ENCODE measurements around the gene MTCP1. TPM values are rescaled to one million over a fixed set of nuclear protein-coding genes. Genes with fewer than 3 reads are reported as not detected.

MTCP1 gene
- polyA plus RNA-seq, 3 donors, result 18.8 to 26.2 (median 18.9) TPM

DNA sequence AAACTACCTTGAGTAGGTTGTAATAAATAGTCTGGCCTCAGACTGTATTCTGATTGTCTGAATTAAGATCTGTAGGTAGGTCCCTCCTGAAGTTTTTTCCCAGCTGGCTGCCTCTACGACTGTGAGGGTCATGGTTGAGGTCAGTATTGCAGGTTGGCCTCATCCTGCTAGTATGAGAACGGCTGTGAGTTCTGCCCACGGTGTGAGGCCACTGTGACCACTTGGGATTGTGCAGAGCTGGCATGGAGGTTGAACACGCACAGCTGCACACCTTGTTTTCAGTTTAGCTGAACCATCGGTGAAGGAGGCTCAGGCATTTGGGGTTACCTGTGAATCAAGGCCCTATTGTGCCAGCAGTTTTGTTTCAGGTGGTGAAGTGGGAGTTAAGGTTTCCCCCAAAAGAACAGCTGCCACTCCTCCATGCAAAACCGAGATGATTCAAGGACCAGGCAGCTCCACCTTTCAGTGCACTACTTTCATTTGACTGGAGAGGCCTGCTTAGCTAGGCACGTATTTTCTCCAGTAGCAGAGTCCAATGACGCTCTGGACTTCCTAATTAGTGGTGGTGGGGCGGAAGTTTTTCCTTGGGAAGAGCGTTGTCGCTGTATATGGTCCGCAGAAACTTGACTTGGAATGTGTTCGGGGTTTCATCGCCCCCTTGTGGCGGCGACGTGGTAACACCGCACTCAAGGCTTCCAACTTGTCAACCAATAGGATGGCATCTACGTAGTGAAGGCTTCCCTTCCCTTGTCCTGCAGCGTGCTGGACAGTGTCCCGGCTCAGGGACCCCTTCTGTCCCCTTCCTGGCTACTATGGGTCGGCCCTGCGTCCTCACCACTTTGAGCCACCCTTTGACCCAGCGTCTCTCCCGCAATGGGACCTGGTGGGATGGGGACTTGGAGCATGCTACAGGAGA, 13.8 kb downstream of the MTCP1 start:
- peak in 9 of 11 donors; percentile 53 to 70 (median 59) for DNase-seq (ENCODE audit: extremely low read depth in 1 of 11, low read depth in 9 of 11, low spot score in 4 of 11)

DNA sequence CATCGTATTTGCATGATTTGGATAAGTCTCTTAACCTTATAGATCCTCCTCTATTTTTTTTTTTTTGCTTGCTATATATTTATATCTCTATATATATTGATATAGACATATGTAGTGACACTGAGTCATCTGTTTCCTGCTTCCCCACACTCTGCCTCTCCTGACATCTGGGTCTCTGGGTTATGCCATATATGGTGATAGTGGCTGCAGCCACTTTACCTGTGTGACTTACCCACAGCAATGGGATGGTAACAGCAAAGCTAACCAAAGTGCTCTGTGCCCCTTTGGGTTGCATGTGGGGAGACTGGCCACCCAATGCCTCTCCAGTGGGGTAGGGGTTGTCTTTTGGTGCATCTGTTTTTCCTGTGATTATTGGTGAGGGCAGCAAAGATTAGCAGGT, 14.5 kb downstream of the MTCP1 start:
- no peak for DNase-seq (ENCODE audit: extremely low read depth in 1 of 11, low read depth in 9 of 11, low spot score in 4 of 11)

DNA sequence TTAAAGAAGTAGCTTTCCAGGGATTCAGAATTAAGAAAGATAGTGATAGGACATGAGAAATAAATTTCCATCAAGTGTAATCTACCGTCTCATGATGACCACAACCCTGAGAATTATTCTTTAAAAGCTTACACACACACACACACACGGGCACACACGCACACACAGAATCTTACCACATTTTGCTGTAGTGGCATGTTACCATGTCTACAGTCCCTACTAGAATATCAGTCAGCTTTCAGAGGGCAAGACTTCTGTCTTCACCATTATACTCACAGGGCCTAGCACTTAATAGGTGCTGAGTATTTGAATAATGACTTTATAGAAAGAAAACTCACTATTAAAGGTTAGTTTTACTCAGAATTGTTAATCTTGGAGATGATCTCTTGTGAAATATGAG, 15.4 kb downstream of the MTCP1 start:
- no peak for DNase-seq (ENCODE audit: extremely low read depth in 1 of 11, low read depth in 9 of 11, low spot score in 4 of 11)

DNA sequence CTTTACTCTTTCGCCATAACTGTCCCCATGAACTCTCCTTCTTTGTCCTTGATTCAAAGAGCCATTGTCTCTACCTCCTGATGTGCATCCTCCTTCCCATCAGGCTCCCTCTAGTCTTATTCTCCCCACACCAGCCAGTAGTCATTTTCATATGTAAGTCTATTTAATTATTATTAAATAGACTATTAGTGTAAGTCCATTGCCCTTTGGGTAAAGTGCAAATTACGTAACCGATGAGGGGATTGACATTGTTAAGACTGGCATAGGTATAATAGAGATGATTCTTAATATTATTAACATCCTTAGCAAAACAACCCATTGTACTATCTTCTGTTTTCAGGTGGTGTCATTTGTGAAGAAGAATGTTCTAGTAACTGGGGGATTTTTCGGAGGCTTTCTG, 16.7 kb downstream of the MTCP1 start:
- no peak for DNase-seq (ENCODE audit: extremely low read depth in 1 of 11, low read depth in 9 of 11, low spot score in 4 of 11)

DNA sequence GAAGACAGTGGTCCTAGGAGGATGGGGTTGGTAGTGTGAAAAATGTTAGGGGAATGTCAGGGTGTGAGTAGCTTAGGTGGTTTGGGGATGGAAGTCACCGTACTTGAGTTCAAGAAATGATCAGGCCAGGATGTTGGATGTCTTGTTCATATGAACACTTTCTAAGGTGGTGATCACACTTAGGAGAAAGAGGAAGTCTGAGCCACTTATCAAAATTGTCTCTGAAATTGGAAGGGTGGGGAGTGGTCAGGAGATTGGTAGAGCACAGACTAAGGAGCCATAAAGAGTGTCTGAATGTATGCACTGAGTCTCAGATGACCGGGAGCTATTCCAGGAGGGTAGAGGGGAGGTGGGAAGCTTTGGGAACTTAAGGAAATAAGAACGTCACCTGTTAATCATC, 17.3 kb downstream of the MTCP1 start:
- DNase-seq (ENCODE audit: extremely low read depth in 1 of 11, low read depth in 9 of 11, low spot score in 4 of 11), result no peak

DNA sequence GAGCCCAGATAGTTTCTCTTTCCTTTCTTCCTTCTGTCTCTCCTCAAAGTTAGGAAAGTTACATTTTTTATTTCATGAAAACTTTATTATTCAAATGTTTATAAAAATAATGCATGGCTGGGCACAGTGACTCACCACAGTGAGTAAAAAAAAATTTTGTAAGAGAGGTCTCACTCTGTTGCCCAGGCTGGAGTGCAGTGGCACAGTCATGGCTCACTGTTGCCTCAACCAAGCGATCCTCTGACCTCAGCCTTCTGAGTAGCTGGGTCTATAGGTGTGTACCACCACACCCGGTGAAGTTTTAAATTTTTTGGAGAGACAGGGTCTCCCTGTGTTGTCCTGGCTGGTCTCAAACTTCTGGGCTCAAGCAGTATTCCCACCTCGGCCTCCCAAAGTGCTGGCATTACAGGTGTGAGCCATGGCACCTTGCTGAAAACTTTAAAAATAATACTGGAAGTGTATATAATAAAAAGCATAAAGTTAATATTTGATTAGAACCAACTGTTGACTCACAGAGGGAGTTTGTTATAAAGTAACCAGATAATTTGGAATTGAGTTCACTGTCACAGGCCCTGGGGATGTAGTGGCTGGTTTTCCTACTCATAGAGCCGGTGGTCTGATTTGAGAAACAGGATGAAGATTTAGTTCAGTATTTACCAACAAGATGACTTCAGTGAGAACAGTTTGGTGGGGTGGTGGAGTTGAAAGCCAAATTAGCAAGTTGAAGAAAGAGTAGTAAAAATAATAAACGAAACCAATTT, 18.0 kb downstream of the MTCP1 start:
- DNase-seq (ENCODE audit: extremely low read depth in 1 of 11, low read depth in 9 of 11, low spot score in 4 of 11), result no peak

DNA sequence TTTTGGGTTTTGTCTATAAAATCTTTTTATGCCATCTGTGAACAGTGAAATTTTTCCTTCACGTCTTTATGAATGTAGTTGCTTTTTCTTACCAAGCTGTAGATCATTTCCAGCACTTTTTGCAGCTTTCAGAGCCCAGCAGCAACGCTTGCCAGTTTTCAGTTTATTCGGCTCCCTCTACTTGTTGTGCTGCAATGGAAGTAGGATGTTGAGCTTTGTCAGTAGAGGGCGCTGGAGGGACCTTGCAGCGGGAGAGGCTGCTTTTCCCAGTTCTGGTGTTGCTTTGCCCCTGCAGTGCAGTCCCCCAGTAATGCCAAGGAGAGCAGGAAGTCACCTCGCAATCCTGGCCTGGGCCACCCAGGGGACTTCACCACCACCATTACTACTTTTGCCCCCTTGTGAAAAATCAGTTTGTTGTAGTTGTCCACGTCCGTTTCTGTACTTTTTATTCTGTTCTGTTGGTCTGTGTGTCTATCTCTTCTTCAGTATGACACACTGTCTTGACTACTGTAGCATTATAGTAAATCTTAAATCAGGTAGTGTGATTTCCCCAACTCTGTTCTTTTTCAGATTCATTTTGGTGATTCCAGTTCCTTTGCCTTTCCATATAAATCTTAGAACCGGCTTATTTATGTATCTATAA, 21.8 kb downstream of the MTCP1 start:
- no peak for DNase-seq (ENCODE audit: extremely low read depth in 1 of 11, low read depth in 9 of 11, low spot score in 4 of 11)

DNA sequence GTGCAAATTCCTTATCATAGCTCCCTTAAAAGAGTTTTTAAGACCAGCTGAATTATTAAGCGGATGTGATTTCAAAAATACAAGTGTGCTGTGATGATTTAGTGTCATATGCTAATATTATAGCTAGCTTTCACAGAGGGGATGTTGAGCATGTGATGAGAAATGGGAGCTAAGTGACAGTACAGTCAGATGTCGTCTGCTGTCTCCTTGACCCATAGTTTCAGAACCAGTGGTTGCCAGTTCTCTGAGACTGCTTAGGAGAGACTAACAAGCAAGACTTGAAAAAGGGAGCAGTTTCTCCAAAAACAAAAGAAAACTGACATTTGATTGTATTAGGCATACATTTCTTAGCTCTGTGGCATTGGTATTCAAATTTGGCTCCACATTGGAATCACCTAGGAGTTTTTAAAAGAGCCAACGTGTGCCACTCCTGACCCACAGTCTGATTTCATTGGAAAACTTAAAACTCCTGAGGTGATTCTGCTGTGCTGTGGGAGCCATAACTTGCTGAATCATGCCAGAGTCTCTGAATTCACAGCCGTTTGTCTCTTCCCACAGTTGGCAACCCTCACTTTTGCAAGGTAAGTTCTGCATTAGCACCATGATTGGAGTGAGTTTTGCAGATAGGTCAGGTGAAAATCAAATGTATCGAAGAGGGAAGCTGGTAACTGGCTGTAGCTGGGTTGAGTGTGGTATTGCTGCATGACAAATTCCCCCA, 24.0 kb downstream of the MTCP1 start:
- no peak for DNase-seq (ENCODE audit: extremely low read depth in 1 of 11, low read depth in 9 of 11, low spot score in 4 of 11)

DNA sequence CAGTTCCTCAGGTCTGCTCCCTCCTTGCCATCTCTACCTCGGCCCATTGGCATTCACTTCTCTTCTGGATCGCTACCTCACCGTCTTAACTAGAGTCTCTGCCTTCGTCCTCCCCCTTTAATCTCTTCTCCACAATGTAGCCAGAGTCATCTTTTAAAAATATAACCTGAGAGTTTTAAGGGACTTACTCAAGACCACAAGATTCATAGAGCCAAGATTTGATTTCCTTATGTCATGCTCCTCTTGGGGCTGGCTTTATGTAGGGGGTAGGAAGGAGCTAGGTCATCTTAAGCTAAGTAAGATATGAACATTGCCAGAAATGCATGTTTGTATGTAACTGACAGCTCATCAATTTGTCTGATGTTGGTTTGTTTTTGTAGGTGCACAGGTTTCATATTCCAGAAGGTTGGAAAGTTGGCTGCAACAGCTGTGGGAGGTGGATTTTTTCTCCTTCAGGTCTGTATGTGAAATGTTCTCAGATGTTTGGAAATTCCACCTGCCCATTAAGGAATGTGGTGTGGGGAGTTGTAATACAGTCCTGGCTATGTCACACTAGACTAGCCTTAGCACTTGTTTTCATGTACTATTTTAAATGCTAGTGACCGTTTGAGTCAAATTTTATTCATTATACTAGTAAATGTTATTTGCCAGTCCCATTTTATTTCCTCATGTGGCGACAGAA, 24.7 kb downstream of the MTCP1 start:
- DNase-seq (ENCODE audit: extremely low read depth in 1 of 11, low read depth in 9 of 11, low spot score in 4 of 11), result no peak

DNA sequence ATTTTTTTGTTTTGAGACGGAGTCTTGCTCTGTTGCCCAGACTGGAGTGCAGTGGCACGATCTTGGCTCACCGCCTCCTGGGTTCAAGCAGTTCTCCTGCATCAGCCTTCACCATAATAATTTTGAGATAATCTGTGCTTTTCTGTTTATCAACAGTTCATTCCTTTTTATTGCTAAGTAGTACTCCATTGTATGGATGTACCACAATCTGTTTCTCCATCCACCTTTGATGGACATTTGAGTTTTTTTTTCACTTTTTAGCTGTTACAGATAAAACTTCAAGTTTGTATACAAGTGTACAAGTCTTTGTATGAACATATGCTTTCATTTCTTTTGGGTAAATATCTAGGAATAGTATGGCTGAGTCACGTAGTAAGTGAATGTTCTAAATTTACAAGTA, 35.2 kb downstream of the MTCP1 start:
- no peak for DNase-seq (ENCODE audit: extremely low read depth in 1 of 11, low read depth in 9 of 11, low spot score in 4 of 11)

DNA sequence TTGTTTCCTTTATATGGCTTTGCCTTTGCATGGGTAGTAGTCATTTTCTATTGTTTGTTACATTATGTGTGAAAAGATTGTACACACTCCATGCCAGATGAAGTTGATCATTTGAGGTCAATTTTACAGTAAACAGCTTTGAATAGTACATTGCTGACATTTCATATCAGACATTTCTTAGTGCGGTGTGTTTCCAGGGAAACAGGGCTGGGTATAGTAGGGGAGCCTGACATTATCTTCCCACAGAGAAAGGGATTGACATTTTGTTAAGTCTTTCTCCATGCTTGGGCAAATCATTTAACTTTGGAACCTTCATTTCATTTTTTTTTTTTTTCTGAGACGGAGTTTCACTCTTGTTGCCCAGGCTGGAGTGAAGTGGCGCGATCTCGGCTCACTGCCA, 39.3 kb downstream of the MTCP1 start:
- no peak for DNase-seq (ENCODE audit: extremely low read depth in 1 of 11, low read depth in 9 of 11, low spot score in 4 of 11)

DNA sequence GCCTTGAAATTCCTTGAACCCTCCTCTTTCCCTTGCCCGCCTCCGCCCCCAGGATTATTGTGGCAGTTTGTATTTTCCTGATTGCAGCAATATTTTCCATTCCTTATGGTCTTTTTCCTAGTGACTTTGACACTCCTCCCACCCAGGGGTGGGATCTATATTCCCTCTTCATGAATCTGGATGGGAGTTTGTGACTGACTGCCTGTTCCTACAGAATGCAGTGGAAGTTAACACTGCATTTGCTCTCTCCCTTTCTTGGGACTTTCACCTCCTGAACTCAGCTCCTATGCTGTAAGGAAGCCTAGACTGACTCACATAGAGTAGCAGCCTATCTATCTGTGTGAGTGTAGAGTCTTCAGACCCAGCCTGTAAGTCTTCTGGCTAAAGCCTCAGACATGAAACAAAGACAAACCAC, 42.1 kb downstream of the MTCP1 start:
- DNase-seq (ENCODE audit: extremely low read depth in 1 of 11, low read depth in 9 of 11, low spot score in 4 of 11), result no peak

DNA sequence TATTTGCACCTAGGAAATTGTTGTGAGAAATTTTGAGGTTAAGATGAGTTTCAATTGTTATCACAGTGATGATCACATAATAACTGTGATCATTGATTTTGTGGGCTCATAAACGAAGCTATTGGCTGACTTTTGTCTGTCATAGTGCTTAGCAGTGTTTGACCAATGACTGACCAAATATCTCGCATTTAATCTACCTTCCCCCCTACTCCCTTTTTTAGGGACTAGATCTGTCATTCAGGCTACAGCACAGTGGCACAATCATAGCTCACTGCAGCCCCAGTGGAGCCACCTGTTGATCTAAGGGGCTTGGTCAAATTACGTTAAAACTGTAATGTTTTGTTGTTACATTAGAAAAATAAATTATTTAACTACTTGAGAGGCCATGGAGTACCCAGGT, 42.8 kb downstream of the MTCP1 start:
- no peak for DNase-seq (ENCODE audit: extremely low read depth in 1 of 11, low read depth in 9 of 11, low spot score in 4 of 11)

DNA sequence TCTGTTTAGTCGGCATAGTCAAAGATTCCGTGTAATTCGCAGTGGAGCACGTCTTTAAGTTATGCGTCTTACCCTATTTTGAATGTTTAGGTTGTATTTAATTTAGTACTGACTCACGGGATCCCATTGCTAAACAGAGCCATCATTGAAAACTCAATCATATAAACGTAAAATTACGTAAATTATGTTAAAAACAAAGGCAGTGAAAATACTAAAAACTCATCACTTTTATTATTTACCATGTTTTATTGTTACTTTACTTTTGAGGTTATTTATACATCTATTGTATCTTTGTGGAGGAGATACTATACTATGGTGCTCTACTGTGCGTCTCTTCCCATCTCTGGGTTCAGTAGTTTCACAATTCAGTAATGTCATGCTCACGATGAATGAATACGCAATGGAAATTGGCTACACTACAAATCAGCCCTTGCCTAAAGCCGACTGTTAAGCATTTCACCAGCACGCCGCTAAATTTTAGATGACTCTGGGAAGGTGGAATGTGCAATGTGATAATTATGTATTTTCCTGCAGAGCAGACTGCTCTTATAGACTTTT, 43.3 kb downstream of the MTCP1 start:
- DNase-seq (ENCODE audit: extremely low read depth in 1 of 11, low read depth in 9 of 11, low spot score in 4 of 11), result peak in 5 of 11 donors; percentile 18 to 31 (median 27)

DNA sequence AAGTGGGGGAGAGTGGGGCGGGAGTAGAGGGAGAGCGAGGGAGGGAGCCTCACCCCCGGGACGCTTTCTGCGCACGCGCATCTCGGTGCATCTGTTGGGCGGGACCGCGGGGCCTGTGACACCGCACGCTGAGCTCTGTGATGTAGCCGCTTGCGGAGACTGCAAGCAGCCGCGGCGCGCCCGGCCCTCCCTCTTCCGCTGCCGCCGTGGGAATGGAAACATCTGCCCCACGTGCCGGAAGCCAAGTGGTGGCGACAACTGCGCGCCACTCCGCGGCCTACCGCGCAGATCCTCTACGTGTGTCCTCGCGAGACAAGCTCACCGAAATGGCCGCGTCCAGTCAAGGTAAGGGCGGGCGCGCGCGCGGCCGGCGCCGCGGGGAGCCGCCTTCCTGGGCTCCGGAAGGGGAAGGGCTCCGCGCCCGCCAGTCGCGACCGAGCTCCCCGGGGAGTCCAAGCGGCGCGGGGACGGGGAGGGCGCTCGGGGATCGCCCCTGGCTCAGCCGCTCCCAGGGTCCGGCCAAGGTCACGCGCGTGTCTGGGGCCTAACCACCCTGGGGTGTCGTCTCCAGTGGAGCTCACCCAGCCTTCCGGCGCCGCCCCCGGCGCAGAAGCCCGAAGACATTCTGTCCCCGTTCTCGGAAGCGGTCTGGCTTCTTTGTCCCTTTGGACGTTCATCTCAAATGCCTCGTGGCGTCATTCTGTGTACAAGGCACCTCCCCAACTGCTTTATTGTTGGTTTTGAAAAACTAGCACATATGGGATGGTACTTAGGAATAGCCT, 44.0 kb downstream of the MTCP1 start, which contains the start of gene FUNDC2:
FUNDC2 (plus strand) TSS at position 118 of the 782 bp plus-strand sequence; CDS start at position 213, 95 bp downstream.
- peak; percentile 49 to 89 (median 86) for DNase-seq (ENCODE audit: extremely low read depth in 1 of 11, low read depth in 9 of 11, low spot score in 4 of 11)

DNA sequence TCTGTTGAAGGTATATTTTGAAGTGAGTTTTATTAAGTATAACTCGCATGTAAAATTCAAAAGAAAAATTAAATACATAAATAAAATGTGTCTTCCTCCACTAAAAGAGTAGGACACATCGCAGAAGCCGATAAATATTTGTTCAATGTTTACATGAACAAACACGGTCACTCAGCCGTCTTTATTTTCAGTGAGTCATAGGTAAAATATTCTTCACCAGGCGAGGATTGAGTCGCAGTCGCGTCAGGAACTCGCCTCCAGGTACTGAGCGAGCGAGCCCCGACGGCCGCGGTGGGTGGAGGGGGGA, 44.6 kb downstream of the MTCP1 start:
- DNase-seq (ENCODE audit: extremely low read depth in 1 of 11, low read depth in 9 of 11, low spot score in 4 of 11), result no peak

DNA sequence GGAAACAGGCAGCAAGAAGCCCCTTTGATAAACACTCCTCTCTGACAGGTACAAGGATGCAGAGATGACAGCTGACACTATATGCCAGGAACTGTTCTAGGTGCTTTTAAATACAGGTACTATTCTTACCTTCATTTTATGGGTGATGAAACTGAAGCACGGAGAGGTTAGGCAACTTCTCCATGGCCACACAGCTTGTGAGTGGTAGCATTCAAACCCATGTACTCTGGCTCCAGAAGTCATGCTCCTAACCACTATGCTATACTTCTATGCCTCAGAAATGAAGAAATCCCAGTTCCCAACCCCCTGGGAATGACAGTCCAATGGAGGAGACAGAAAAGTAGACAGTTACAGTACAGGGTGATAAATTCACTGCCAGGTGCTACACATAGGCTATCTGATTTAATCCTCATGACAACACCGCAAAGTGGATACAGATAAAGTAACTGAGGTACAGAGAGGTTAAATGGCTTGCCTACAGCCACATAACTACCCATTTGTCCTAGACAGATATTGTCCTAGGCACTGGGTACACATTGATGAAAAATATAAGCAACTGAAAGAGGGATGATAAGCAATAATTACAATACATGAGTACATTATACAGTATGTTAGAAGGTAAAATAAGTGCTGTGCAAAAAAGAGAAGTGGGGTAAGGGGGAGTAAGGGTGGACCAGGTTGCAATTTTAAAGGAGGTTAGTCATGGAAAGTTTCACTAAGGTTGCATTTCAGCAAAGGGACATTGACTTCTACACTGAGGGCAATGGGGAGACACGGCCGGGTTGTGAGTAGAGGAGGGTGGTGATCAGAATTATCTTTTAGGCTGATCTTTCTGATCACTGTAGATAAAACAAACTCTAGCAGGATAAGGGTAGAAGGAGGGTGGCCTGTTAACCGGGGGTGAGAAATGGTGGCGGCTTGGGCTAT, 46.8 kb downstream of the MTCP1 start:
- no peak for DNase-seq (ENCODE audit: extremely low read depth in 1 of 11, low read depth in 9 of 11, low spot score in 4 of 11)

All from renal cortex interstitium (tissue), 11 donors.